C4-2B (cell line): ENCODE results near the gene PSAPL1.

ENCODE experiments used
- H3K27ac ChIP-seq: fragments of 450-650 bp; 2 replicates; pipeline ENCODE4 v1.5.1; 2017
- CTCF ChIP-seq: fragments of 450-650 bp; conservative IDR thresholded peaks from 2 replicates; pipeline ENCODE4 v1.5.1; 2017; ENCODE audit warnings: mild to moderate bottlenecking
- ZFX ChIP-seq: fragments of 450-650 bp; IDR thresholded peaks from 2 replicates; pipeline ENCODE4 v1.6.1; 2017

The PSAPL1 gene

GRCh38 chr4:7390906-7391636 is 43.7 kb downstream of the PSAPL1 start:
- TF ChIP-seq ZFX (no peak), CTCF (no peak)
- no peak overlapping the region for H3K27ac ChIP-seq

- no peak overlapping the region for H3K27ac ChIP-seq
- TF ChIP-seq CTCF (no peak), ZFX (no peak)
These were observed 44.4 kb downstream of the PSAPL1 start for GRCh38 chr4:7390336-7390735.

GRCh38 chr4:7389719-7390118 is 45.0 kb downstream of the PSAPL1 start:
- TF ChIP-seq ZFX (no peak), CTCF (no peak)
- H3K27ac ChIP-seq, result no peak overlapping the region

- TF ChIP-seq ZFX (no peak), CTCF (no peak)
- H3K27ac ChIP-seq, result no peak overlapping the region
These were observed 45.5 kb downstream of the PSAPL1 start for GRCh38 chr4:7389101-7389701.

GRCh38 chr4:7388627-7389026 is 46.1 kb downstream of the PSAPL1 start:
- no peak overlapping the region for H3K27ac ChIP-seq
- no peak for TF ChIP-seq CTCF
- TF ChIP-seq ZFX, result no peak

- H3K27ac ChIP-seq, result no peak overlapping the region
- TF ChIP-seq CTCF, result no peak
These were observed 46.8 kb downstream of the PSAPL1 start for GRCh38 chr4:7387925-7388324.
